ENCODE data around the gene RHBDF2.
A peak's percentile ranks its signal among the peaks of the same experiment; 100 is the strongest.

Gene RHBDF2

DNA sequence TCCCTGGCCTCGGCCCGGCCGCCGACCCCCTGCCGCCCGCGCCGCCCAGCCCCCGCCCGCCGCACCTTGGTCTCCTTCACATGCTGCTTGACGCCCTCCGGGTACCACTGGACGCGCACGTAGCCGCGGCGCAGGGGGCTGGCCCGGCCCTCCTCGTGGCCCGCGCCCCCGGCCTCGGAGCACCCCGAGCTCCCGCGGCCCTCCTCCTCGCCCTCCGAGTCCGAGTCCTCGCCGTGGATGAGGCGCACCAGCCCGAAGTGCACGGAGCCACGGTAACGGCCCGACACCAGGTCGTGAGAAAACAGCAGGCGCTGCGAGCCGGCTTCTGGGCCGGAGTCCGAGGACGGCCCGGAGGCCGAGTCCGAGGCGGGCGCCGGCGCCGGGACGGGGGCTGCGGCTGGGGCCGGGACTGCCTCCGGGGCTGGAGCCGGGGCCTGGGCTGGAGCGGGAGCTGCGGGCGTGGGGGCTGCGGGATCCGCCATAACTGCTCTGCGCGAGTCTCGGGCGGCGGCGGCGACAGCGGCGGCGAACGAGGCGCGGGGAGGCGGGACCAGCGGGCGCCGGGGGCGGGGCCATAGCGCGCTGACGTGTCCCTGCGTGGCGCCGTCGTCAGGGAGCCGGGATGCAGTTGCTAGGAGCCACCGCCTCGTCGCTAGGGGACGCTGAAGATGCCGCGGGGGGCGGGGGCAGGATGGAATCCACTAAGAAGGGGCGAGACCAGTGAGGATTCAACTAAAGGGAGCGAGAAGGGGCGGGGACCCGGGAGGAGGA lies 48.4 kb downstream of the RHBDF2 start, which contains the start of gene UBE2O:
TSS of gene UBE2O (minus strand) at position 493 of the 771 bp plus-strand sequence. CDS start at position 482, 11 bp downstream.
- Mint-ChIP-seq H3K4me3 (peak within 1 kb of the TSS; percentile 88), H3K9me3 (no peaks in the 10 kb centered on the region), H3K27ac (peak within 1 kb of the TSS; percentile 82), H3K36me3 (no peaks in the 10 kb centered on the region), H3K27me3 (no peaks in the 10 kb centered on the region), H3K4me1 (peaks cover 32% of the 10 kb centered on the region)

DNA sequence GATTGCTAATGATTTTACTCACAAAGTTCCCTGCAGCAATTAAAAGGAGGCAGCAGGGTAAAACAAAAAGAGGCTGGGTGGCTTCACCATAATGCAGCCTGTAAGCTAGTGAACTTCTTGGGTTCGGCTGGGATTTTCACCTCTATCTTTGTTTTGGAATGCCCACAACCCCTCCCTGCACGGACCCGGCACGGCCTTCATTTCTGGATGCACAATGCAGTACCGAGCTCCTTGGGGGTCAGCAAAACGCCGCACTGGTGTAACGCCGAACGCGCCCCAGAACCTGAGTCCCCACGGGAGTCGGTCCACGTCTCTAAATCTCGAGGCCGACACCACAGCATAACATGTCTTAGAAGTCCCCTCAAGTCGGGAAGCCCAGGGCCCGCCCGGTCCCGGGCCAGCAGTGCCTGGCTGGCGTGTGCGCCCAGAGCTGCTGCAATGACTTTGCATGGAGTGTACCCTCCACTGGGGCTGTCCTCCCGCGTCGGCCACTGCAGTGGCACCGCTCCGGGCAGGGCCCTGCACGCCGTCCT lies 49.0 kb downstream of the RHBDF2 start:
- H3K9me3 Mint-ChIP-seq: no peaks in the 10 kb centered on the region
- H3K36me3 Mint-ChIP-seq: no peaks in the 10 kb centered on the region
- H3K27ac Mint-ChIP-seq: no peak overlapping the region
- no peaks in the 10 kb centered on the region for H3K27me3 Mint-ChIP-seq
- peaks cover 38% of the 10 kb centered on the region for H3K4me1 Mint-ChIP-seq
- H3K4me3 Mint-ChIP-seq: peak overlapping the region; percentile 88

DNA sequence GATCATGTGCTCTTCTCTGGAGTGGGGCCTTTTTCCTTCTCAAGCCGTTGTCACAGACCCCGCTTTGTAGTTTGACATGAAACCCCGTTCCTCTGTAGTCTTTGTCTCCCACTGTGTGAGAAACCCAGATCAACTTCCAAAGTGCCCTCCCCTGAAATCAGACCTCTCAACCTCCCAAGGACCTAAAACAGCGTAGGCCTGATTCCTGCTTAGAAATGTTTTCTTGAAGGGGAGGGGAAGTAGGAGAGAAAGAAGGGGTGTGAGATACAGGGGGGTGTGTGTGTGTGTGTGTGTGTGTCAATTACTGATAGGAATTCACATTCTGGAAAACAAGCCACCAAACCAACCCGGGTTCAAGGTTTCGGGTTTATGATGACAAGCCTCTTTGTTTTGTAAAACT lies 49.7 kb downstream of the RHBDF2 start:
- Mint-ChIP-seq H3K4me3 (peak overlapping the region; percentile 88), H3K27ac (no peak overlapping the region), H3K4me1 (peaks cover 44% of the 10 kb centered on the region), H3K36me3 (no peaks in the 10 kb centered on the region), H3K9me3 (no peaks in the 10 kb centered on the region), H3K27me3 (no peaks in the 10 kb centered on the region)

DNA sequence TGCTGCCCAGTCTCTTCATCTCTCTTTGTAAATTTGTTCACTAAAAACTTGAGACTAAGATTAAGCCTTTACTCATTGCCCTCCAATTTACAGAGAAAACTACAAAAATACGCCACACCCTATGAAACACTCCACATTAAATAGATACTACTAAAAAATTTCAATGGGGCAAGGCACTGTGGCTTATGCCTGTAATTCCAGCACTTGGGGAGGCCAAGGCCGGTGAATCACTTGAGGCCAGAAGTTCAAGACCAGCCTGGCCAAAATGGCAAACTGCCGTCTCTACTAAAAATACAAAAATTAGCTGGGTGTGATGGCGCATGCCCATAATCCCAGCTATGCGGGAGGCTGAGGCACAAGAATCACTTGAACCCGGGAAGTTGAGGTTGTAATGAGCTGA lies 52.1 kb downstream of the RHBDF2 start:
- H3K4me1 Mint-ChIP-seq: peaks cover 68% of the 10 kb centered on the region
- no peaks in the 10 kb centered on the region for H3K27me3 Mint-ChIP-seq
- H3K9me3 Mint-ChIP-seq: no peaks in the 10 kb centered on the region
- H3K36me3 Mint-ChIP-seq: peaks cover 2% of the 10 kb centered on the region
- no peak overlapping the region for H3K4me3 Mint-ChIP-seq
- H3K27ac Mint-ChIP-seq: no peak overlapping the region

DNA sequence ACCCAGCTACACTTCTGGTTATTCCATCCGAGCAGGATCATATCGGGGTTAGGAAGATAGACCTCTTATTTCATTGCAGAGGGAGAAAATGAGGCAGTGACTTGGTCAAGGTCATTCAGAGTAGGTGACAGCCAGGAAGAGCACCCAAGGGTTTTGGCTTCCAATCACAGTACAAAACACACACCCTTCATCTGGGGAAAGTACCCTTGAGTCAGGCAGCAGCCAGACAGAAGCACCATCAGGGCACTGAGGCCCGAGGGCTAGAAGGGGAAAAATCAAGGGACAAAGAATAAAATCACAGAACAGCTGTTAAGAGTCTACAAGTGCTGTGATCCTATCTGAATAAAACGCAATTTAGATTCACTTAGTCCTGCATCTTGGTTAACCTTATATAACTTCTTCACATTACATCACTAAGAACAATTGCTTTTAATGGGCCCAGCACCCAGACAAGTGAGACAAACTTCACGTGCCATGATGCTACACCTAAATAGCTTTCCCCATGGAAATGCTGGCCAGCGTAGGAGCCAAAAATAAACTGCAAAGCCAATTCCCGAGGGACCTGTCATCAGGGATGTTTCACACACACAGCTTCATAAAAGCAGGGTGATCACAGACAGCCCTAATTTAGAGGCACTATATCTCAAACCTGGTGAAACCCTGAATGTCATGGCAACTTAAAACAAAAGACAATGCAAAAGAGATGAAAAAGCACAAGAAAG lies 53.1 kb downstream of the RHBDF2 start:
- Mint-ChIP-seq H3K9me3 (no peaks in the 10 kb centered on the region), H3K27ac (peak overlapping the region; percentile 30), H3K4me3 (peak overlapping the region; percentile 33), H3K36me3 (peaks cover 4% of the 10 kb centered on the region), H3K4me1 (peaks cover 74% of the 10 kb centered on the region), H3K27me3 (no peaks in the 10 kb centered on the region)

DNA sequence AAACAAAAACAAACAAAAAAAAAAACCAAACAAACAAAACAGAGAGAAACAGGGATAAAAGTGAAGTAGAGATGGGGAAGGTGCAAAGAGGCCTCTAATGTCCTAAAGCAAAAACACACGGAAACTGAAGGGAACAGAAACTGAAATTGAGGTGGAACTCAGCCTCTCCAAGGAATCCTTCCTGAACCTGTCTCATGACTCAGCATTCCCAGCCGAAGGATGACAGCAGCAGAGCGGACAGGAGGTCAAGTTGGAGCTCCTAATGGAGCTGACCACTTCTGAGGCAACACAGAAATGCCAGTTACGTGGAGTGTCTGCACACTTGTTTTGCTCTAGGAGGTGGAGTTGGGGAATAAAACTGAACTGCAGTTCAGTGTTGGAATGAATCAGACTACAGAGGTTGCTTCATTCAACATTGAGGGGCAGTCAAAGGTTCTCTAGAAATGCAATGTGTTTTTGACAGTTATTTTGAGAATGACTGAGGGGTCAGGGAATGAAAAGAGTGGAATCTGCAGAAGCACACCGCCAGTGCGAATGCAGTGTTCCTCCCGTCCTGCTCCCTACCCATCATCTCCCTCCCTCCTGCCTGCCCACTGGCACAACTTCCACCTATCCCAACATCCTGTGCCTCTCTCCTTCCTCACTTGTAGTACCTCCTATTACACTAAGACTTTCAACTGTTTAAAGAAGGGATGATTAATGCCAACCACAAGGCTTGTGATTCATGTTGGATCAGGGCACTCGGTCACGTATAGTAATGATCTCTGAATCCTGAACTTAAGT lies 54.6 kb downstream of the RHBDF2 start:
- Mint-ChIP-seq H3K27me3 (no peaks in the 10 kb centered on the region), H3K4me3 (peak overlapping the region; percentile 11), H3K4me1 (peaks cover 87% of the 10 kb centered on the region), H3K27ac (no peak overlapping the region), H3K36me3 (peaks cover 4% of the 10 kb centered on the region), H3K9me3 (no peaks in the 10 kb centered on the region)

DNA sequence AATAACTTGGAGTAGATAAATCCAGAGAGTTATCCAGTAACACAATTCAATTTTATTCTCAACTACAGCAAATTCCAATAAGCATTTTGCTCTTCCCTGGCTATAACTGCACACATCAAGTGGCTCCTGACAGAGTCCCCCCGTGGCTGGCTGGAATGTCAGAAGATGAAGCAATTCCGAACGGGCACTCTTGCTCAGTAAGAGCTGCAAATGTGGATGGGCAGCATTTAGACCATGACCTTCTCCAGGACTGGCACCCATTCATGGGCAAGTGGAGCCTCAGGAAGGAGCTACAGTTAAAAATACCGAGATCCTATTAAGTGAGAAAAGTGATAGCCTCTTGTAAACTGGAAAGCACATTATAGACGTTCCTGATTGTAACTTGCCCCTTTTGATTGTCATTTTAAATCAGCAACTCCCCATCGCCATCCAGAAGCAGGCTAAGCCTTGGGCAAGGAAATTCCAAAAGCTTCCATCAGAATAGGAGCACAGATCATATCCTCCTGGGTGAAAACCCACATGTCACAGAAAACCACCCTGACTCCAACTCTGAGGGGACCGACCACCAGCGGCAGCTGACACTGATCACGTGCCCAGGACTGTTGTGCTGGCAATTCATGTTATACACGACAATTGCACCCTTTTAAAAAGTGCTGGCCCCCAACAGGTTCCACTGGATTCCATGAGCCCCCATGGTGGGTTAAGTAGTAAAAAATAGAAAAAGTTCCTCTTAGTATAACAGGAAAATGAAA lies 55.4 kb downstream of the RHBDF2 start:
- Mint-ChIP-seq H3K27ac (no peak overlapping the region), H3K27me3 (no peaks in the 10 kb centered on the region), H3K36me3 (peaks cover 4% of the 10 kb centered on the region), H3K4me3 (peak overlapping the region; percentile 11), H3K9me3 (no peaks in the 10 kb centered on the region), H3K4me1 (peaks cover 85% of the 10 kb centered on the region)

DNA sequence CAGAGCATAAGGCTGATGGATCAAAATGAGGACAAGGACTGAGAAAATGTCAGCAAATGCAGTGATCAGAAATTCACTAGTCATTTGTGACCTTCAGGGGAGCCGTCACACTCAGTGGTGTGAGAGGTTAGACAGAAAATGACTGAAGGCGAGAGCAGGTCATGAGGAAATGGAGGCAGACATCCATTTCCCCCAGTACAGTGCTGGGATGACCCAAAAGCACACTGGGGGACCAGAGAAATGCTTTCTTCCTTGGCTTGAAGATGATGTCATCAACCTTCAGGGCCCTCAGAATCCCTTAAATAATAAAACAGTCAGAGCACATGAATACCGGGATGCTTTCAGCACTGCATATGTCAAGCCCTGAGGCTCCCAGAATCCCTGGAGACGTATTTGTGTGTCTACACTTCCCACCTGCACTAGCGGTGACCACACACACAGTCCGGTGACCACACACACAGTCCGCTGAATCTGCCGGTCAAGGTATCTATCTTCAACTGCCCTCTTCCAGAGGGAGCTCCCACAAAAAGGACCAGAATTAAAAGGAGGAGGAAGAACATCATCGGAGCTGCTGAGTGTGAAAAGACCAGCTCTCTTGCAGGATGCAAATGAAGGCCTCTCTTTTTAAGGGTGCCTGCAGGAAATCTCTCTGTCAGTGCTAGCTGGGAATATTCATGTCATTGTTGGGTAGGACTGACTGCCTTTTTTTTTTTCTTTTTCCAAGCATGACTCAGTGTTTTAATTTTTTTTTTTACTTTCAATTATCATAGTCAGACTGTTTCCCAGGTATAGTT lies 56.5 kb downstream of the RHBDF2 start:
- Mint-ChIP-seq H3K4me3 (no peak overlapping the region), H3K27ac (peak overlapping the region; percentile 74), H3K9me3 (no peaks in the 10 kb centered on the region), H3K4me1 (peaks cover 79% of the 10 kb centered on the region), H3K27me3 (no peaks in the 10 kb centered on the region), H3K36me3 (peaks cover 4% of the 10 kb centered on the region)

DNA sequence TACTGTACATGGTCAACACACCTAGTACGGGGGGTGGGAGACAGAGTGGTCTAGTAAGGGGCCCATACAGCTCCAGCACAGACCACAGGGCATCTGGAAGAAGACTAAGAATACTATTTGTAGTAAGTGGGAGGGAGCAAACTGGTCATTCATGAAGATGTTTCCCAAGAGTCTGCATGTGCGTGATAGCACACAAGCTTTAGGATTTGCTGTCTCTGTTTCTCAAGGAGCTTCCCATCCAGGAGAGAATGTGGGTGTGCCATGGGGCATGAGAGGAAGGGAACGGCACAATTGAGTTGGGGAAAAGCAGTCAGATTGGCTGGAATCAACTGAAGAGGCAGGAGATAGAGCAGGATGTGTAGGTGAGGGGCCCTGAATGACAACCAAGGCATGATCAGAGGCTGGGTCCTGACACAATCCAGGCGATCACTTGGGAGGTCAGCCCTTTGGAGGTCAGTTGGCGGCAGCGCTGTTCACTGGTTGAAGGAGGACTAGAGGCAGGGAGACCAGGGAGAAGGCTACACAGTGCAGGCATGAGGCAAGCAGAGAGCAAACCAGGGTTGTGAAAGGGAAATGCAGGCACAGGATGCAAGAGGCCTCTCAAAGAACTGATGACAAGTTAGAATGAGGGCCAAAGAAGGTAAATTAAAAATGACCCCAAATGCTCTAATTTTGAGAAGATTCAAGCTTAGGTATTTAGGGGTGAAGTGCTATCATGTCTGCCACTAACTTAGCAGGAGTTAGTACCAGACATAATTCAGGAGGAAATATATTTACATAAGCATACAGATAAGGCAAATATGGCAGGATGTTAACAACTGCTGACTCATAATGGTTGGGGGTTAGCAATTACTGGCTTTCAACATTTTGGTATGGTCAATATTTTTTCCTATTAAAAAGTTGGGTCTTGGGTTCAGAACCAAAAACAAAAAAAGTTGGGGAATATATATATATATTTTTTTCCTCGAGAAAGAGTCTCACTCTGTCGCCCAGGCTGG lies 58.6 kb downstream of the RHBDF2 start:
- Mint-ChIP-seq H3K4me3 (no peak overlapping the region), H3K4me1 (peaks cover 82% of the 10 kb centered on the region), H3K27me3 (no peaks in the 10 kb centered on the region), H3K9me3 (no peaks in the 10 kb centered on the region), H3K36me3 (peaks cover 4% of the 10 kb centered on the region), H3K27ac (no peak overlapping the region)

DNA sequence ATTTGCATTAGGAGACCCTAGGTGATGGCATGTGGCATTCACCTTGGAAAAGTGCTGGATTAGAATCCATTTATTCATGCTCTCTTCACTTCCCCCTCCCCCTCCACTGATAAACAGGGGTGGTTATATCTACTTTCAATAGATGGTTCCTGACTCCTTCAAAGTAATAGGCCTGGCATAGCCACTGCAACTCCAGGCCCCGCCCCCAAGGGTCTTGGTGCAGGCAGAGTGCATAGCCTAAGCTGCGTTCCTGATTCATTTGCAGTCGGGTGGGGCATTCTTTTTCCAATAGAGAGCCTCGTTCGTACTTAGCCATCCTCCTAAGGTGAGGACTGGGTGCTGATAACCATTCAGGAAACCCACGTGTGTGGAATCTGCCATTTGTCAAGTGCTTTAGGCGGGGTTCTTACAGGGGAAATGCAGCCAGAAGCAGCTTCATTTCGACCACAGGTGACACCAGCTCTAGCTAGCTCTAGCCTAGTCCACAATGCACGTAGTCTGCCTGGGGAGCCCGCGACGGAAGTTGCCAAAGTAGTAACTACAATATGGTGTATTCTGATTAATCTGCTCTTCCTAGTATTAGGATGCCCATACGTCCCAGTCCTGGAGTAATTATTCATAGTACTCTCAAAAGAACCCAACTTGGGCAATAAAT lies 59.4 kb downstream of the RHBDF2 start:
- H3K9me3 Mint-ChIP-seq: no peaks in the 10 kb centered on the region
- no peaks in the 10 kb centered on the region for H3K27me3 Mint-ChIP-seq
- peaks cover 4% of the 10 kb centered on the region for H3K36me3 Mint-ChIP-seq
- H3K4me1 Mint-ChIP-seq: peaks cover 73% of the 10 kb centered on the region
- no peak overlapping the region for H3K4me3 Mint-ChIP-seq
- H3K27ac Mint-ChIP-seq: no peak overlapping the region

DNA sequence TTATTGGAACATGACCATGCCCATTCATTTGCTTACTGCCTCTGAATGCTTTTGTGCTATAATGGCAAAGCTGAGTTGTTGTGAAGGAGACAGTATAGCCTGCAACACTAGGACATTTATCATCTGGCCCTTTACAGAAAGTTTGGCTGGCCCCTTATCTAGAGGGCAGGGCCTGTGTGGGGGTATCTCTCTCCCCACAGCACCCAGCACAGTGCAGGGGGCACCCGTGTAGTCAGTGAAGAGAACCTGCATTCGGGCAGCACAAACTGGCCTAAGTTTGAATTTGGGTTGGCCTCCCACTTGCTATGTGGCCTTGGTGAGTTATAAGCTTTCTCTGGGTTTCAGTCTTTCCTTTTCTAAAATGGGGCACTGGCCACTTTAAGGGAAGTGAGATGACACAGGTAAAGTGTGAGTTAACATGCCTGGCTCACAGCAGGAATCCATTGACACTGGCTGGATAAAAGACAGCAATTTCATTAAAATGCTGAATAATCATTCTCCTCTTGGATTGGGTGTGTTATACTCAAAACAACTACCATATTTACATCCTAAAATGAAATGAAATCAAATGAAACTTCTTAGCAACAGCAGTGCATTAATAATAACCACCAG lies 60.4 kb downstream of the RHBDF2 start:
- peaks cover 2% of the 10 kb centered on the region for H3K36me3 Mint-ChIP-seq
- no peak overlapping the region for H3K27ac Mint-ChIP-seq
- H3K4me1 Mint-ChIP-seq: peaks cover 69% of the 10 kb centered on the region
- no peaks in the 10 kb centered on the region for H3K9me3 Mint-ChIP-seq
- no peaks in the 10 kb centered on the region for H3K27me3 Mint-ChIP-seq
- no peak overlapping the region for H3K4me3 Mint-ChIP-seq

DNA sequence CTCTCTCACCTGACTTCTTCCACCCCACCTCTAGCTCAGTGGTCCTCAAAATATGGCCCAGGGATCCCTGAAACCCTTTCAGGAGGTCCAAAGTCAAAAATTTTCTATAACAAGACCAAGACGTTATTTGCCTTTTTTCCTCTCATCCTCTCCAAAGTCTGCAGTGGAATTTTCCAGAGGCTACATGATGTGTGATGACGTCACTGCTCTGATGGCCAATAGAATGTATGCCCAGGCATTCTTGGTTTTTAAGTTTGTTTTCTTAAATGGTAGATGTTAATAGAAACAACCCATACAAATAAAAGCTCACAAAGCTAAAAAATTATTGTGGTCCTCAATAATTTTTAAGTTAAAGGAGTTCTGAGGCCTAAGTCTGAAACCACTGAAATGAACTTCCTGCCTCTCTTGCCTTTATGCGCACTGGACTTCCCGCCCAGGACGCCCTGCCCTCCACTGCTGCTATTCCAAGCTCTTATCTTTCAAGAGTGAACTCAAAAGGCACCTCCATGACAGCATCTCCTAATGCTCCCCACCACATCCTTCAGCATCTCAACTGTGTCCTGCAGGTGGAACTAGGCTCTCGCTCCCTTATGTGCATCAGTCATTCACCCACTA lies 61.8 kb downstream of the RHBDF2 start:
- H3K4me3 Mint-ChIP-seq: no peak overlapping the region
- H3K27ac Mint-ChIP-seq: no peak overlapping the region
- no peaks in the 10 kb centered on the region for H3K9me3 Mint-ChIP-seq
- peaks cover 60% of the 10 kb centered on the region for H3K4me1 Mint-ChIP-seq
- H3K36me3 Mint-ChIP-seq: peaks cover 5% of the 10 kb centered on the region
- no peaks in the 10 kb centered on the region for H3K27me3 Mint-ChIP-seq

Data from activated naive CD4-positive, alpha-beta T cell treated with anti-CD3 and anti-CD28 coated beads, Interleukin-2, amount 50 U/mL, for 24 hours (primary cell).